ENCODE results near the gene ABCB8.

Gene ABCB8

GRCh38 chr7:150986099-150986512 is 42.1 kb upstream of the ABCB8 start:
- no peak overlapping the region for H3K4me3 ChIP-seq (ENCODE audit: low read length, poor library complexity, severe bottlenecking)
- no peak overlapping the region for H2AFZ ChIP-seq (ENCODE audit: low read length)
- no peaks in the 10 kb centered on the region for H3K9me3 ChIP-seq (ENCODE audit: insufficient read depth, low read depth, low read length)
- no peaks in the 10 kb centered on the region for H3K79me2 ChIP-seq (ENCODE audit: insufficient read depth, low read length)
- H3K9me2 ChIP-seq (replicated peaks; ENCODE audit: low read depth, low read length) = no peaks in the 10 kb centered on the region
- H3K4me1 ChIP-seq (ENCODE audit: insufficient read depth, low read length, poor library complexity, severe bottlenecking) = peaks cover 14% of the 10 kb centered on the region
- H4K20me1 ChIP-seq (ENCODE audit: insufficient read depth, low read length, poor library complexity, severe bottlenecking) = no peaks in the 10 kb centered on the region
- H3K27me3 ChIP-seq (ENCODE audit: insufficient read depth, low read length, poor library complexity, severe bottlenecking) = no peaks in the 10 kb centered on the region
- TF ChIP-seq CTCF (conservative IDR thresholded peaks at IDR 0.05; ENCODE audit: low read length) (peak; percentile 80), EZH2phosphoT487 (IDR thresholded peaks at IDR 0.05; ENCODE audit: borderline replicate concordance) (no peak)
- H3K4me2 ChIP-seq (ENCODE audit: low read depth, low read length, poor library complexity, severe bottlenecking) = no peak overlapping the region
- no peak overlapping the region for H3K9ac ChIP-seq (ENCODE audit: low read depth, low read length, poor library complexity, severe bottlenecking)
- no peaks in the 10 kb centered on the region for H3K36me3 ChIP-seq (ENCODE audit: insufficient read depth, low read length)
- no peaks in the 10 kb centered on the region for H3F3A ChIP-seq (ENCODE audit: low read depth)

GRCh38 chr7:150986556-150986955 is 41.7 kb upstream of the ABCB8 start:
- Histone ChIP-seq H3K4me3 (ENCODE audit: low read length, poor library complexity, severe bottlenecking) (no peak overlapping the region), H3K9me2 (replicated peaks; ENCODE audit: low read depth, low read length) (no peaks in the 10 kb centered on the region)
- TF ChIP-seq CTCF (conservative IDR thresholded peaks at IDR 0.05; ENCODE audit: low read length) (no peak), EZH2phosphoT487 (IDR thresholded peaks at IDR 0.05; ENCODE audit: borderline replicate concordance) (no peak)

GRCh38 chr7:150988230-150989226 is 39.7 kb upstream of the ABCB8 start:
- no peak for TF ChIP-seq EZH2phosphoT487 (IDR thresholded peaks at IDR 0.05; ENCODE audit: borderline replicate concordance)
- peak; percentile 85 for TF ChIP-seq CTCF (conservative IDR thresholded peaks at IDR 0.05; ENCODE audit: low read length)
- Histone ChIP-seq H2AFZ (ENCODE audit: low read length) (peak overlapping the region; percentile 55), H3K9ac (ENCODE audit: low read depth, low read length, poor library complexity, severe bottlenecking) (peak overlapping the region; percentile 35)

More at GRCh38 chr7:150986556-150986955, 41.7 kb upstream of the ABCB8 start:
- Histone ChIP-seq H3K27me3 (ENCODE audit: insufficient read depth, low read length, poor library complexity, severe bottlenecking) (no peaks in the 10 kb centered on the region), H2AFZ (ENCODE audit: low read length) (no peak overlapping the region), H3K79me2 (ENCODE audit: insufficient read depth, low read length) (no peaks in the 10 kb centered on the region), H4K20me1 (ENCODE audit: insufficient read depth, low read length, poor library complexity, severe bottlenecking) (no peaks in the 10 kb centered on the region), H3K9me3 (ENCODE audit: insufficient read depth, low read depth, low read length) (no peaks in the 10 kb centered on the region), H3K36me3 (ENCODE audit: insufficient read depth, low read length) (no peaks in the 10 kb centered on the region), H3K4me1 (ENCODE audit: insufficient read depth, low read length, poor library complexity, severe bottlenecking) (peaks cover 14% of the 10 kb centered on the region), H3F3A (ENCODE audit: low read depth) (no peaks in the 10 kb centered on the region), H3K4me2 (ENCODE audit: low read depth, low read length, poor library complexity, severe bottlenecking) (no peak overlapping the region), H3K9ac (ENCODE audit: low read depth, low read length, poor library complexity, severe bottlenecking) (no peak overlapping the region)

More at GRCh38 chr7:150988230-150989226, 39.7 kb upstream of the ABCB8 start:
- H3K4me1 ChIP-seq (ENCODE audit: insufficient read depth, low read length, poor library complexity, severe bottlenecking) = peaks cover 14% of the 10 kb centered on the region
- no peaks in the 10 kb centered on the region for H3K27me3 ChIP-seq (ENCODE audit: insufficient read depth, low read length, poor library complexity, severe bottlenecking)
- no peaks in the 10 kb centered on the region for H3F3A ChIP-seq (ENCODE audit: low read depth)
- H3K9me3 ChIP-seq (ENCODE audit: insufficient read depth, low read depth, low read length) = no peaks in the 10 kb centered on the region
- H3K79me2 ChIP-seq (ENCODE audit: insufficient read depth, low read length) = no peaks in the 10 kb centered on the region
- H3K4me3 ChIP-seq (ENCODE audit: low read length, poor library complexity, severe bottlenecking) = peak overlapping the region; percentile 55
- peak overlapping the region; percentile 63 for H3K4me2 ChIP-seq (ENCODE audit: low read depth, low read length, poor library complexity, severe bottlenecking)
- H4K20me1 ChIP-seq (ENCODE audit: insufficient read depth, low read length, poor library complexity, severe bottlenecking) = no peaks in the 10 kb centered on the region
- no peaks in the 10 kb centered on the region for H3K9me2 ChIP-seq (replicated peaks; ENCODE audit: low read depth, low read length)
- H3K36me3 ChIP-seq (ENCODE audit: insufficient read depth, low read length) = no peaks in the 10 kb centered on the region
